NCI-H2227 treated with DMSO at 0.1 percent for 48 hours (cell line): ENCODE results near the gene EYA2.

Experiments used
- DNase-seq: peaks from one replicate; lab custom pipeline; 2025; lab: John Stamatoyannopoulos, UW

The EYA2 gene

DNA sequence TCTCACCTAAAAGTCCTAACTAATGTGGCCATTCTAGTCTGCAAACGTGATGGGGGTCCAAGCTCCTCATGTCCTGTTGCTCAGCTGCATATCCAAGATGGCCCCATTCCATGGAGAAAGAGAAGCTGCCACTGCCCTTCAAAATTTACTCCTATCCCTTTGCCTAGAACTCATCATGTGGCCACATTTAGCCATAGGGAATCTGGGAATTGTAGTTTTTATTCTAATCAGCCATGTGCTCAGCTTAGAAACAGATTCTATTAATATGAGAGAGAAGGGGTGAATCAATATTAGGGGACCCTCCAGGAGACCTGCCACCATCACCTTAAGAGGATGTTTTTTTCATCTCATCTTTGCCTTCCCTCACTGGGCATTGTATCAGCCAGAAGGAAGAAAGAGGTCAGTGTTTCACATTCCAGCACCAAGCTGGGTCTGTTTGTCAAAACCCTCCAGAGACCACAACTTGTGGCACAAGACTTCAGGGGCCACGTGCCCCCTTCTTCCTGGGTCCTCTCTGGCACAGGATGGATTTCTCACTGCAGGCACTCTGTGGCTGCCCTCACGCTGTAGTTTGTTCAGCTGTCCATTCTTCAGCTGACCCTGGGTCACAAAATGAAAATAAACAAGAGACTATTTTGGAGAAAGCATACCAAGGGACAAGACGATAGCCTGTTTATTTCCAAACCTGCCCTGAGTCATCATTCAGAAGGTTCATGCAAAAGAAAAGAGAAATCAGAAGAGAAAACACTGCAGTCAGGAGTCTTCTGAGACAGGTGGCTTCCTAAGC, 172.0 kb downstream of the EYA2 start:
- DNase-seq: no peak

DNA sequence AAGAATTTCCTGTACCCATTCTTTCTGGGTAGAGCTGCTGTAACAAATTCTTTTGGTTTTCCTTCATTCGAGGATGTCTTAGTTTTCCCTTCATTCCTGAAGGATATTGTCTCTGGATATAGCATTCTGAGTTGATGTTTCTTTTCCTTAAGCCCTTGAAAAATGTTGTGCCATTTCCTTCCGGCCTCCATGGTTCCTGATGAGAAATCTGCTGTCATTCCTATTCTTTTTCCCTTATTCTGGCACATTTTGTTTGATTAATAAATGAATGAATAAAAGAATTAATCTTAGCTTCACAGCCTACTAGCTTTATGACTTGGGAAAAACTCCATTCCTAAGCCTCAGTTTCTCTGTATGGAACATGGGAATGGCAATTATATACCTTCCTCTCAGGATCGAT, 173.1 kb downstream of the EYA2 start:
- no peak for DNase-seq

DNA sequence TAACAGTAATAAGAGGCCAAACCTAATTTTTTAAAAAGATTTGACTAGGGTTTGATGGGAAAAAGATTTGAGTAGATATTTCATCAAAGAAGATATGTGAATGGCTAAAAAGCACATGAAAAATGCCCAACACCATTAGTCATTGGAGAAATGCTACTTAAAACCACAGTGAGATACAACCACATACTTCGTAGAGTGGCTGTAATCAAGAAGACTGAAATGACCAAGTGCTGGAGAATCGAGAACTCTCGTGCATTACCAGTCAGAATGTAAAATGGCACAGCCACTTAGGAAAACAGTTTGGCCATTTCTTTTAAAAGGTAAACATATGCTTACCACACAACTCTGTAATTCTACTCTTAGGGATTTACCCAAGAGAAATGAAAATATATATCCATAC, 175.5 kb downstream of the EYA2 start:
- no peak for DNase-seq

DNA sequence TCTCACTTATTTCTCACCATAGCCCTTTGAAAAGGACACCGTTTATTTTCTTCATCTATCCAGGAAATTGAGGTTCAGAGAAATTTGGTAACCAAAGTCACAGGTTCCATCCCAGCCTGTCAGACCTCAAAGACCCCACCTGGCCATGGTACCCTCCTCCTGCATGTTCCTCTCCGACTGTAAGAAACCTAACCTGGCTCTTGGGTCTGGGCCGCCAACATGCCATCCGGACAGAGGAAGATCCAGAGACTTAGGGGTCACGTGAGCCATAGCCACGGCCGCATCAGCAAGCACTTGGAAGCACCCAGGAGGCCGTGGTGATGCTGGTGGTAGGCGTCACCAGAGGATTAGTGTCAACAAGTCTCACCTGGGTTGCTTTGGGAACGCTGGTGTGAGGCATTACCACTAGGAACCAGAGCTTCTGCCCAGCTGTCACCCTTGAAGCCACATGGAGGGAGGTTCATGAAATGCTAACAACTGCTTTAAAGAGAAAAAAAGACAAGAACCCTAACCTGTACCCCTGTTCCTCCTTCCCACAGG, 177.1 kb downstream of the EYA2 start:
- DNase-seq: no peak

DNA sequence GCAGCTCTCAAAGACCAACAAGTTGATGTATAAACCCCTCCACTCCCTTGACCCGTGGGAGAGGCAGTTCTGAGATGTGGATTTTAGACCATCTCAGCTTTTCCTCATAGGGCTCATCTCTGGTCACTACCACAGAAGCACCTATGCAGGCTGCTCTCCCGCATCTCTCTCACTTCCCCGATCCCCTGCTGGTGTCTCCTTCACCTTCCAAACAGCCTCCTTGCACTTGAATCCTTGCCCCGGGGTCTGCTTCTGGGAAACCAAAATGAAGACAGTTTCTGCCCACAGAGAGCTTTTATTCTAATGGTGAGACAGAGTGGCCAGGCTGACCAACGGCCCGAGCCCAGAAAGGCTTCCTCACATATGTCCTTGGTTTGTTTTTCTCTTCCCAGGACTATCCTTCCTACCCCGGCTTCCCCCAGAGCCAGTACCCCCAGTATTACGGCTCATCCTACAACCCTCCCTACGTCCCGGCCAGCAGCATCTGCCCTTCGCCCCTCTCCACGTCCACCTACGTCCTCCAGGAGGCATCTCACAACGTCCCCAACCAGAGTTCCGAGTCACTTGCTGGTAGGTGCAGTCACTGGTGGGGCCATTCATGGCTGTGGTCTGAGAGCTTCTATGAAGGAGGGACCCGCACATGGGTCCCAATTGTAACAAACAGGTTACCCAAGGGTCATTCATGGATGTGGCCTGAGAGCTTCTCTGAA, 179.3 kb downstream of the EYA2 start:
- no peak for DNase-seq

DNA sequence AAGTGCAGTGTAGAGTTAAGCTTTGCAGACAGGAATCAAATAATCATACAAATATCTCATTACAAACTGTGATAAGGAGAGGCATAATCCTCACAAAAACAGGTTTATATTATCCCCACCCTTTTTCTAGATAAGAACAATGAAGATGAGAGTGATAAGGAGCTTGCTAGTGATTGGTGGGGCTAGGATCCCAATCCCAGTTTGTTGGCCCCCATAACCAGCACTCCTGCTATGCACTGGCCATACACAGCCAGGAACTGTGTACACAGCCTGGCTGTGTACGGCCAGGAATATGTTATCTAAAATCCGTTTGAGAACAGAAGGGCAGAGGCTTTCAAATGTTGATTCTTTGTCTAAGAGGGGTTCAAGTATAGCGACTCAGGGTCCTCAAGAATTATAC, 180.6 kb downstream of the EYA2 start:
- no peak for DNase-seq

DNA sequence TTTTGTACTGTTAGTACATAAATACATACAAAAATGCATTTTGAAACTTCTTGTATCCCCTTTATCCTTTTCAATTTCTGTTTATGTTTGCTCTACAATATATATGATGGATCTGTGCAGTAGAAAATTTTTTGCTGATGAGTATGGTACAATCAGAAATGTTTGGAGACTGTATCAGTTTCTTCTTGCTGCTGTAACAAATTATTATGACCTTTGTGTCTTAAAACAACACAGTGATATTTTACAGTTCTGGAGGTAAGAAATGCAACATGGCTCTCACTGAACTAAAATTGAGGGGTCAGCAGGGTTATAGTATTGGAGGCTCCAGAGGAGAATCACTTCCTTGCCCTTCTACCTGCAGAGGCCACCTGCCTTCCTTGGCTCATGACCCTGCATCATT, 184.4 kb downstream of the EYA2 start:
- no peak for DNase-seq

DNA sequence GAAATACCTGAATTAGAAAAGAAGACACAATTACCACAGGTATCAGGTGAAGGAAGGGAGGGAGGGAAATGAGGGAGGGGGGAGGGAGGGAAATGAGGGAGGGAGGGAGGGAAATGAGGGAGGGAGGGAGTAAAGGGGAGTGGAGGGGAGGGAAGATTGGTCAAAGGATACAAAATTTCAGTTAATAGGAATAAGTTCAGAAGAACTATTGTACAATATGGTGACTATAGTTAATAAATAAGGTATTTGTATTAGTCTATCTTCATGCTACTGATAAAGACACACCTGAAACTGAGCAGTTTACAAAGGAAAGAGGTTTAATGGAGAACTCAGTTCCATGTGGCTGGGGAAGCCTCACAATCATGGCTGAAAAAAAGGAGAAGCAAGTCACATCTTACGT, 185.7 kb downstream of the EYA2 start:
- no peak for DNase-seq

DNA sequence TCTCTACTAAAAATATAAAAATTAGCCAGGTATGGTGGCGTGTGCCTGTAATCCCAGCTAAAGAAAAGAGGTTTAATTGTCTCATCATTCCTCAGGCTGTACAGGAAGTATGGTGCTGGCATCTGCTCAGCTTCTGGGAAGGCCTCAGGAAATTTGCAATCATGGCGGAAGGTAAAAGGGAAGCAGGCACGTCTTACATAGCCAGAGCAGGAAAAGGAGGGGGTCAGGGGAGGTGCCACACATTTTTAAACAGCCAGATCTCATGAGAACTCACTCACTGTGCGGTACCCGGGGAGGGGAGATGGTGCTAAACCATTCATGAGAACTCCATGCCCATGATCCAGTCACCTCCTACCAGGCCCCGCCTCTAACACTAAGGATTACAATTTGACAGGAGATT, 191.7 kb downstream of the EYA2 start:
- no peak for DNase-seq

DNA sequence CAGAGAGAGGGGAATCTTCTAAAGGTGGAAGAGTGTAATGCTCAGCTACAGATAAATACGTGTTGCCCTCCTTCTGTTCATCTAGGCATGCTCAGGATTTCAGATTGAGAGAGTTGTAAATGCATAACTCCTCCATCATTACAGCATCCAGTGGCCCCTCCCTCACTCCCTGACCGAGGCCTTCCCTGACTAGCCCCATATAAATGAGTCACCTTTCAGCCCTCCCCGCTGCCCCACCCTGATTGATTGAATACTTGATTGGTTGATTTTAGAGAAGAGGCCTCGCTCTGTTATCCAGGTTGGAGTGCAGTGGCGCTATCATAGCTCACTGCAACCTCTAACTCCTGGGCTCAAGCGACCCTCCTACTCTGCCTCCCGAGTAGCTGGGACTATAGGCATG, 193.7 kb downstream of the EYA2 start:
- no peak for DNase-seq

DNA sequence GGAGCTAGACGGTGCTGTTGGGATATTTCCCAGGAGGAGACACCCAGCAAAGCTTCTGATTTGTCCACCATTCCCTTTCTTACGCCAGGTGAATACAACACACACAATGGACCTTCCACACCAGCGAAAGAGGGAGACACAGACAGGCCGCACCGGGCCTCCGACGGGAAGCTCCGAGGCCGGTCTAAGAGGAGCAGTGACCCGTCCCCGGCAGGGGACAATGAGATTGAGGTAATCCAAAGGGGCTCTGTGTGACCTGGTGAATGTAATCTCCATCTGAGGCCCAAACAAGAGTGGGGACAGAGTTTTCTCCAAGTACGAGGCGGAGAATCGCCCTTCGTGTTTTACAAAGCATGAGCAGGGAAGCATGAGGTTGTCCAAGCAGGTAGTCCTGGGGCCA, 194.5 kb downstream of the EYA2 start:
- no peak for DNase-seq

DNA sequence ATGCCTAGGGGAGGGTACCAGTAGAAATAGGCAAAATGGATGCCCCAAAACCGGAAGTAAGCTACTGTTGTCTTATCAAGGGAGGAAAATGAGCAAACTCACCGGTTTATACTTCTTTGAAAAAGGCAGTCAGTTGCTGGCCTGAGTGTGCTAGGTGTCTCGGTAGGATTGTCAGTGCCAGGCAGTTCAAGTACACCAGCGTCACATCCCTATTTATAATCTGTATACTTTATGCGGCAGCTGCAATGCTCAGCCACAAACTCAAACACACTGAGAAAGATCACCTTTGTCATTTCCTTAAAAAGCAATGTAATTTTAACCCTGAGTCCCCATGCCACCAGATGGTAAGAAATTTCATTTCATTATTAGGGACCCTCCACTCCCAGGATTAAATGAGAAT, 196.2 kb downstream of the EYA2 start:
- DNase-seq: no peak

DNA sequence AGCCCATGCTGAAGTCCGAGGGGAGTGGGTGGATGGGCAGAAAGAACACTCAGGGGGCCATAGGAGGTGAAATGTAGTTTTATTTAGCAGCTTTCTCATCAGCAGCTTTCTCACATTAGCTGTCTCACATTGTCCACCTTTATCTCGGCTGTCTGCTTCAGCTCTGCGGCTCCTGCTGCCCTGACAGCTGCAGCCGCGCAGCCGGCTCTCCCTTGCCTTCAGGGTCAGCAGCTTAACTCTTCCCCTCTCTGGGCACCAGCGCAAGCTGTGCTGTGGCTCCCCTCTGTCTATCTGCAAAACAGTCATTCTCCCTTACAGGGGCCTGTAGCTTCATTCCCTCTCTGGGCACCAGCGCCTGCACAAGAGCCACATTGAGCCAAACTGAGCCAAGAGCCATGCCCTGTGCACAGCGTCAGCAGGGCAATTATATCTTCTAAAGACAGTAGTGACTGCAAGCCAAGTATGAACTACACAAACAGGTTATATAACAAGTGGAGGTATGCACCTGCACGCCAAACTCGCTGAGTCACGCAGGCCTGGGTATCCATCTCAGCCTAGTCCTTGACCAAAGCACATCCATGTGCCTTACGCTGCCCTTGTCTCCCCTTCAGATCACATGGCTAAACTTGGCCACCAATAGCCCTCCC, 198.8 kb downstream of the EYA2 start:
- no peak for DNase-seq

DNA sequence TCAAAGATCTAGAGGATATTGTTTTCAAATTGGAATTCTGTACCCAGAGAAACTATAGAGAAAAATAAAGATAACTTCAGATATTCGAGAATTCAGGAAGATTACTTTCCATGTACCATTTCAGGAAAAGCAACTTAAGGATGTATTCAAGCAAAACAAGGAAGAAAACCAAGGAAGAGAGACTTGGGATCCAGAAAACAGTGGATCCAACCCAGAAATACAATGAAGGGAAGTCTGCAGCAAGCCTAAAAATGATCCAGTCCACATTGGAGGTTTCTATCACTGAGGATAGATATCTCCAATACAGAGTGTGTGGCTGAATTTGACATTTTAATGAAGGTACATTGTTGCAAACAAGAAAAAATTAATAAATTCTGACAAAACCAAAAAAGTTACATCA, 201.0 kb downstream of the EYA2 start:
- DNase-seq: no peak

DNA sequence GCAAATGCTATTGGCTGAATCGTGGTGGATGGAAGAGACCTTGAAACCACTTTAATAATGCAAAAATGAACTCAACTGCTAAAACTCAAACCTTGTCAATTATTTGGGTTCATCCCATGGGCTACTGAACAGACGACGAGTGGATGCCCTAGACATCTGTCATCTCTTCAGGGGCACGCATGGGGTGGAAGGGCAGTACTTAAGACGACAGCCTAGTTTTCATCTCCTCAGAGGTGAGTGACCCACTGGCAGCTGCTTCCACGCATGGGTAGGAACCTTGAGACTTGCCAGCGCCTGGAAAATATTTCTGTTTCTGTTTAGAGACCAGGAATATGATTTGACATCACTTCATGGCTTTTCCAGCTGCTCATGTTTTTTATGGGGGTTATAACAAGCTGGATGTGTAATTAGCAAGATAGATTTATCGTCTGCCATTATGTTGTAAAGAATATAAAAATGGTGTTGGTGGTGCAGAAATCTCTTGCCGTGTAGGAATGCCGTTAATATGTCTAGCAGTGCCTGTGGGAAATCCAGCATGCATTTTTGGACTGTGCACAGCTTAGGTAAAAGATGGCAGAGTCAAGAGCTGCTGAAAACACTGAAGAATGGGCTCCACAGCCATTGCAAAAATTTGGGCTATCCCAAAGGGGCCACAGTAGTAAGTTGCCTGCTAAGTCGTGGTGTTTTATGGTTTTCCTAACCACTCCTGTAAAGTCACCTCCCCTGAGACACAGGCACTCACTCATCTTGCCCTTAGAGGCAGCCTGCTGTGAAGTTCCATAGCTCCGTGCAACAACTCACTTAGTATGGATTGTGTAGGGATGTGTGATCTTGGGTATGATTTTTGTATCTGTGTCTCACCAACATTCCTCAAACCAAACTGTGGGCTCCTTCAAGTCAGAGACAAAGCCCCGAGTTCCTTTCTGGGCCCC, 203.3 kb downstream of the EYA2 start:
- DNase-seq: peak; percentile 39

DNA sequence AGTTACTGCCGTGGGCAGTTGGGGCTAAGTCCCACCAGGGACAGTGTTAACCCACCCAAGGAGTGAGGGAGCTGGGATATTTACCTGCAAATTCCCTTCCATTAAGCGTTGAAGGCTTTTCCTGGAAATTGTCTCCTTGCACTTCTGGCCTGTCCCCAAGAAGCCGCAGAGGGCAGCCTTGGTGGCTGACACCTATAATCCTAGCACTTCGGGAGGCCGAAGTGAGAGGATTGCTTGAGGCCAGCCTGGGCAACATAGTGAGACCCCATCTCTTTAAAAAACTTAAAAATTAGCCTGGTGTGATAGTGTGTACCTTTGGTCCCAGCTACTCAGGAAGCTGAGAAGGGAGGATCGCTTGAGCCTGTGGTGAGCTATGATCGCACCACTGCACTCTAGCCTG, 204.4 kb downstream of the EYA2 start:
- no peak for DNase-seq

DNA sequence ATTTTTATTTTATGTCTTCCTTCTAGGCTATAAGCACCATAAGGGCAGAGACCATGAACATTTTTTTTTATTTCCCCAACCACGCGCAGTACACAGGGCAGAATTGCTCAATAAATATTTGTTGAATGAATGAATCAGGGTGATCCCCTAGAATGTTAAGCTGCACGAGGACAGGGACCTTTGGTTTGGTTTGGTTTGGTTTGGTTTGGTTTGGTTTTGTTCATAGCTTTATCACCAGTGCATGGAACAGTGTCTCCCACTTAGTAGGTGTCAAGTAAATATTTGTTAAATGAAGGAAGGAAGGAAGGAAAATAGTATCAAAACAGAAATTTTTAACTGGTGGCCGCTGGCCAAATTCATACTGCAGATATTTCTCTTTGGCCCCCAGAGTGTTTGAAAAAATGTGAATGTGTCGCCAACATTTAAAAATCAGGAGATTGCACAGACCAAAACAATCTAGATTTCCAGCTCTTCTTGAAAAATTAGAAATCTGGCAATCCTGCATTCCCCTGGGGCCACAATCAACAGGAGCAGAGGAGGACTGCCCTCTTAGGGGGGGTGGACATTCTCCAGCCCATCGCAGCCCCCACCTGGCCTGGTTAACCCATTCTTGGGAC, 205.3 kb downstream of the EYA2 start:
- DNase-seq: no peak

DNA sequence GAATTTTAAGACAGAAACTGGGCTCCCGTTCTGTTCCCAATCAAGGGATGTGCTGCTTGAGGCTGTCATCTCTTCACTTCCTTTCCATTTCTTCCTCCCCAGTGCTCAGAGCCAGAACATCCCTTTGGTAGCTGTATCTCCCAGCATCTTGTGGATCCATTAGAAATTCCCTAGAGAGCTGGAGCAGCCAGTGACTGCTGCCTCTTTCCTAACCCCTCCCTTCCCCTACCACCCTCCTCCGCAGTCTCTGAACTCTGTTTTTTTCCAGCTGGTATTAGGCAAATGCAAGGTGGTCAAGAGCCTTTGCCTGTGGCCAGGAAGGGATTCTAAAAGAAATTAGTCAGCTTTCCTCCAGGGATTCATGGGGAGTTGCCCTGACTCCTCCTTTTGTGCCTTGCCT, 208.0 kb downstream of the EYA2 start:
- DNase-seq: no peak

DNA sequence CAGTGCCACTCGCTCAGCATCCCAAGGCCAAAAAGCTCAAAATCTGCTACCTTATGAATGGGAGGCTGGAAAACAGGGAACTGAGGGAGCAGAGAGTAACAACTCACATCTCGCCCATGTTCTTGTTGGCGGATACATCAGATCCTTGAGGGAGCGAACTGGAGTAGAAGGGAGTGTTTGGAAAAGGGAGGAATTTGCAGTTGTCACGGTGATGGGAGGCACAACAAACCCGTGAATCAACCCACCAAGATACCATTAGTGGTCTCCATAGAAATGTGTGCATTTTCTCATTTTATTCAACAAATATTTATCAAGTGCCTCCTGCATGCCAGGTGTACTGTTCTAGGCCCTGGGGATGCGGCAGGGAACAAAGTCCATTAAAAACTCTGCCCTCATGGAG, 212.1 kb downstream of the EYA2 start:
- DNase-seq: no peak

DNA sequence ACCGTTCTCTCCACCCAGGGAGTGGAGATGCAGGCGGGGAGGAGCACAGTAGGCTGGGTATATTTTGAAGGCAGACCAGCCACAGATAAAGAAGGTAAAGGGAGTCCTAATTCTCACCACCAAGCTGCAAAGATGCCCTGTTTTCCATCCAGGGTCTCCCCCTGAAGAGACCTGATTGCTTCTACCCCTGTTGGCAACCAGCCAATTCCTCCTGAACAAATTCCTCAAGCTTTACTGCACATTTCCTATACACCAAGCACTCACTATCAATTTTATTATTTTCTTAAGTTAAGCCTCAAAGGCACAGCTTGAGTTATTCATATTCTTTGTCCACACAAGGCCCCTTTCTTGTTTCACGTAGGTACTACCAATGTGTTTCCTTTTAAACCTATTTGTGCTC, 214.4 kb downstream of the EYA2 start:
- DNase-seq: no peak

DNA sequence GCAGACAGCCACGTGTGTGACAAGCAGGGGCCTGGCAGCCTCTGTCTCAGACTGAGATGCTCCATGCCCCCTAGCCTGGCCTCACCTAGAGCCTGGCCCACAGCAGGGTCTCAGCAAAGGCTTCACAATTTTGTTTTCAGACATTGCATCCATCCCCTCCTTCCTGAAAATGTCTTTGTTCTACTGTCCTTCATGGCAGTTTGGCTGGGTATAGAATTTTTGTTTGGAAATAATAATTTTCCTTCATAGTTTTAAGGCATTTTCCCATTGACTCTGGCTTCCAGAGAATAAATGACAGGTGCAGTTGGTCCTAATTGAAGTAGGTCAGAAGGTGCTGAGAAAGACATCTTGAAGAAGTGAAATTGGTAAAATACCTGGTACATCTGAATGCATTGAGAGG, 216.2 kb downstream of the EYA2 start:
- no peak for DNase-seq

DNA sequence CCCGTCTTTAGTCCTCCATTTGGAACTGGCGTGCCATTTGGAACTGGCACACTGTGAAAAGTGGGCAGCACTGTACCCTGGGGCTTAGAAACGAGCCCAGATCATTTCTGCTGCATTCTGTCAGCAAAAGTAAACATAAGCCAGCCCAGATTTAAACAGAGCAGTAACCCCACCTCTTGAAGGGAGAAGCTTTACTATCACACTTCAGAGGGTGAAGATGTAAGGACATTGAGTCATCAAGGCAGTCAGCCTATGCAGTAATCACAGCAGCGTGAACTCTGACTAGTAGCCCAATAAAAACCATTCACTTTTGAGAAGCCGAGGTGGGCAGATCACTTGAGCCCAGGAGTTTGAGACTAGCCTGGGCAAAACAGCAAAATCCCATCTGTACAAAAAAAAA, 216.9 kb downstream of the EYA2 start:
- no peak for DNase-seq
